K562 (cell line): ENCODE data around the gene OR14A16. TPM values are rescaled to one million over a fixed set of nuclear protein-coding genes. Genes with fewer than 3 reads are reported as not detected.
A peak's percentile ranks its signal among the peaks of the same experiment; 100 is the strongest.

Experiments
- CBFB ChIP-seq: sonication (generic); formaldehyde crosslinking; IDR thresholded peaks from 2 replicates; pipeline ENCODE4 v1.4.0; 2020; ENCODE audit warnings: mild to moderate bottlenecking, missing genetic modification reagents
- DMBX1 ChIP-seq: fragments of 250-450 bp; sonication (Bioruptor Pico); IDR thresholded peaks from 2 replicates; pipeline ENCODE4 v1.8.0; 2022; ENCODE audit warnings: inconsistent platforms, mild to moderate bottlenecking, moderate library complexity, borderline replicate concordance
- ELF1 ChIP-seq: fragments of 200-800 bp; sonication (Bioruptor generic); IDR thresholded peaks from 2 replicates; pipeline ENCODE4 v1.6.1; 2016; ENCODE audit warnings: missing genetic modification characterization, missing compliant biosample characterization
- ETV6 ChIP-seq, 3 experiments: fragments of 150-350 bp in 1 of 3; sonication (generic) in 1 of 3; formaldehyde crosslinking in 1 of 3; IDR thresholded peaks; 2 replicates each; pipeline versions ENCODE4 v1.6.1 to v1.8.0; 2014 to 2022; ENCODE audit warnings: borderline replicate concordance in 2 of 3, low read depth in 2 of 3, antibody characterized with exemption in 1 of 3, low read length in 1 of 3, mild to moderate bottlenecking in 1 of 3, missing genetic modification reagents in 1 of 3
- FOXO4 ChIP-seq: fragments of 450-650 bp; formaldehyde crosslinking; IDR thresholded peaks from 2 replicates; pipeline ENCODE4 v1.4.0; 2020; ENCODE audit warnings: mild to moderate bottlenecking, moderate library complexity
- HNRNPLL ChIP-seq: fragments of 200-400 bp; formaldehyde crosslinking; IDR thresholded peaks from 2 replicates; pipeline ENCODE4 v1.6.1; 2017; ENCODE audit warnings: low read length, low read depth, mild to moderate bottlenecking; ENCODE audit not compliant: poor library complexity, severe bottlenecking
- ILF3 ChIP-seq: fragments of 450-650 bp; IDR thresholded peaks from 2 replicates; pipeline ENCODE4 v1.6.1; 2018; ENCODE audit warnings: antibody characterized with exemption, mild to moderate bottlenecking, moderate library complexity, borderline replicate concordance
- IRF1 ChIP-seq: sonication (generic); formaldehyde crosslinking; IDR thresholded peaks from 2 replicates; pipeline ENCODE4 v1.8.0; 2022; ENCODE audit warnings: missing genetic modification reagents, mild to moderate bottlenecking, borderline replicate concordance
- NEUROD1 ChIP-seq: fragments of 150-350 bp; IDR thresholded peaks from 2 replicates; pipeline ENCODE4 v1.6.1; 2014; ENCODE audit warnings: borderline replicate concordance, low read length, low read depth; ENCODE audit not compliant: partially characterized antibody
- NFATC3 ChIP-seq: fragments of 450-650 bp; IDR thresholded peaks from 2 replicates; pipeline ENCODE4 v1.6.1; 2017; ENCODE audit warnings: mild to moderate bottlenecking
- NR4A1 ChIP-seq, 2 experiments: fragments of 250-450 bp in 1 of 2; fragments of 450-650 bp in 1 of 2; sonication (Bioruptor Pico) in 1 of 2; IDR thresholded peaks; 2 replicates each; pipeline versions ENCODE4 v1.4.0 to v1.6.1; 2016 to 2020; ENCODE audit warnings: mild to moderate bottlenecking in 2 of 2, missing compliant biosample characterization in 1 of 2, missing genetic modification characterization in 1 of 2, moderate library complexity in 1 of 2
- RBM14 ChIP-seq: fragments of 200-400 bp; formaldehyde crosslinking; IDR thresholded peaks from 2 replicates; pipeline ENCODE4 v1.6.1; 2018; ENCODE audit warnings: low read depth, mild to moderate bottlenecking, low read length, moderate library complexity, borderline replicate concordance; ENCODE audit not compliant: insufficient read depth
- RCOR1 ChIP-seq, 2 experiments: IDR thresholded peaks; 2 replicates each; pipeline ENCODE4 v1.6.1; 2012; ENCODE audit warnings: low read depth in 2 of 2, low read length in 2 of 2, borderline replicate concordance in 1 of 2, improper control_type of control experiment in 1 of 2
- SMARCC2 ChIP-seq: fragments of 450-650 bp; IDR thresholded peaks from 2 replicates; pipeline ENCODE4 v1.6.1; 2017; ENCODE audit warnings: antibody characterized with exemption, moderate library complexity, mild to moderate bottlenecking, low read depth
- TAF7 ChIP-seq: fragments of 450-650 bp; IDR thresholded peaks from 2 replicates; pipeline ENCODE4 v1.6.1; 2016; ENCODE audit warnings: missing genetic modification characterization, missing compliant biosample characterization
- TGIF2 ChIP-seq: sonication (generic); formaldehyde crosslinking; IDR thresholded peaks from 2 replicates; pipeline ENCODE4 v1.8.1; 2022; ENCODE audit warnings: mild to moderate bottlenecking, missing genetic modification reagents, moderate library complexity
- ZFPM2 ChIP-seq: fragments of 250-450 bp; sonication (Bioruptor Pico); IDR thresholded peaks from 2 replicates; pipeline ENCODE4 v1.5.1; 2022; ENCODE audit warnings: mild to moderate bottlenecking
- ZKSCAN8 ChIP-seq: fragments of 200-800 bp; sonication (Bioruptor generic); IDR thresholded peaks from 2 replicates; pipeline ENCODE4 v1.6.1; 2016; ENCODE audit warnings: missing genetic modification characterization, missing compliant biosample characterization
- ZNF707 ChIP-seq: fragments of 250-450 bp; sonication (Bioruptor Pico); conservative IDR thresholded peaks from 2 replicates; pipeline ENCODE4 v1.8.0; 2022; ENCODE audit warnings: inconsistent platforms, mild to moderate bottlenecking, moderate library complexity
- polyA plus RNA-seq, 8 experiments: library from polyadenylated mRNA; depleted of rRNA in 4 of 8; stranded (reverse) in 5 of 8; unstranded in 3 of 8; fragments of >200 nt; fragmentation: Nextera tagmentation in 2 of 8; fragmentation: Illumina TruSeq in 1 of 8; extraction: Ambion mirVana in 2 of 8; extraction: Trizol in 1 of 8; gene quantifications; 2 replicates each; pipeline versions ENCODE4 v1.2.1 to v1.2.3, GENCODE V29; 2011 to 2014; ENCODE audit warnings: inconsistent platforms in 1 of 8, missing spikeins in 1 of 8
- total RNA-seq, 7 experiments: library from RNA; depleted of rRNA in 6 of 7; stranded (reverse); fragments of >200 nt in 6 of 7; fragmentation: Illumina TruSeq in 2 of 7; extraction: Trizol in 2 of 7; gene quantifications; 2 replicates each; pipeline versions ENCODE4 v1.2.1 to v1.2.3, GENCODE V29; 2011 to 2021; ENCODE audit warnings: low replicate concordance in 1 of 7
- TF ChIP-seq, protein P1 (sequence below): fragments of 450-650 bp; formaldehyde crosslinking; IDR thresholded peaks from 2 replicates; pipeline ENCODE4 v1.4.0; 2020; ENCODE audit warnings: mild to moderate bottlenecking, moderate library complexity

The OR14A16 gene
- total and polyA plus RNA-seq, 9 of the 15 experiments (the other 6 are each of a cell fraction or from before 2014, with no cell fraction given): not detected

DNA sequence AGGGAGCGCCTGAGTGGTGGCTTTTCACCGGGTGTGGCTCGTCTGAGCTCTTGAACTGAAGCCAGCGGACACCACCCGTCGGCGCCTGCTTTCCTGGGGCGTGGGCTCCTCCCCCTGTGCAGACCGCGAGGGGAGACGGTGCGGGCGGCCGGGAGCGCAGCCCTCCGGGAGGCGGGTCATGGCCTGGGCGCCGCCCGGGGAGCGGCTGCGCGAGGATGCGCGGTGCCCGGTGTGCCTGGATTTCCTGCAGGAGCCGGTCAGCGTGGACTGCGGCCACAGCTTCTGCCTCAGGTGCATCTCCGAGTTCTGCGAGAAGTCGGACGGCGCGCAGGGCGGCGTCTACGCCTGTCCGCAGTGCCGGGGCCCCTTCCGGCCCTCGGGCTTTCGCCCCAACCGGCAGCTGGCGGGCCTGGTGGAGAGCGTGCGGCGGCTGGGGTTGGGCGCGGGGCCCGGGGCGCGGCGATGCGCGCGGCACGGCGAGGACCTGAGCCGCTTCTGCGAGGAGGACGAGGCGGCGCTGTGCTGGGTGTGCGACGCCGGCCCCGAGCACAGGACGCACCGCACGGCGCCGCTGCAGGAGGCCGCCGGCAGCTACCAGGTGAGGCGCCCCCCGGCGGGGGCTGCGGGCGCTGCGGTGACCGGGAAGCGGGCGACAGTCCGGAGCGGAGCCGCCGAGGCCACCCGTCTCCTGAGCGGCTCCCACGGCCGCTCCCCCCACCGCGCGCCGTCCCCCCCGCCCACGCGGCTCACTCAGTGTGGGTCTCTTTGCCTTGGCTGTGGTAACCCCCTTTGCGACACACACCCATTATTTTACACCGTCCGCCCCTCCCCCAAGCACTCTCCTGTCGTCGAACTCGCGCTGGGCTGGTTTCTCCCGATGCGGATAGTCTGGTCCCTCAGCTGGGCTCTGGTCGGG is 33.4 kb upstream of the OR14A16 start, which contains the start of gene TRIM58 (continued):
- TF ChIP-seq NEUROD1 (peak; percentile 31), ZNF707 (CRISPR knock-in tag) (no peak), RCOR1 (IDR thresholded peaks at IDR 0.05; ENCODE audit: borderline replicate concordance in 1 of 2, low read depth in 2 of 2, low read length in 2 of 2) (peak in 1 of 2 experiments; percentile 42; a peak in 1 of 4 replicates), HNRNPLL (peak; percentile 37), ZFPM2 (no peak), TAF7 (tag) (peak; percentile 49; the same call in 1 of the 2 replicates), DMBX1 (CRISPR knock-in tag) (no peak), CBFB (CRISPR knock-in tag) (no peak), TGIF2 (CRISPR knock-in tag) (peak; percentile 47; the same call in 1 of the 2 replicates), NR4A1 (CRISPR knock-in tag; IDR thresholded peaks at IDR 0.05) (no peak), NR4A1 (tag; IDR thresholded peaks at IDR 0.05) (no peak; the same call in 1 of the 2 replicates), FOXO4 (CRISPR knock-in tag) (no peak), SMARCC2 (0 out of 2 replicates have a peak, but pooled peaks have one; percentile 2), IRF1 (no peak), RBM14 (0 out of 2 replicates have a peak, but pooled peaks have one; percentile 28), ELF1 (peak; percentile 50), ILF3 (peak; percentile 88), ZKSCAN8 (CRISPR knock-in tag) (no peak), ETV6 (IDR thresholded peaks at IDR 0.05; ENCODE audit: borderline replicate concordance in 1 of 2, low read depth in 2 of 2, low read length in 1 of 2) (no peak; a peak in 1 of 4 replicates), ETV6 (CRISPR knock-in tag; IDR thresholded peaks at IDR 0.05; ENCODE audit: borderline replicate concordance) (peak; percentile 20; the same call in 1 of the 2 replicates), NFATC3 (no peak)
- TF ChIP-seq, protein P1, sequence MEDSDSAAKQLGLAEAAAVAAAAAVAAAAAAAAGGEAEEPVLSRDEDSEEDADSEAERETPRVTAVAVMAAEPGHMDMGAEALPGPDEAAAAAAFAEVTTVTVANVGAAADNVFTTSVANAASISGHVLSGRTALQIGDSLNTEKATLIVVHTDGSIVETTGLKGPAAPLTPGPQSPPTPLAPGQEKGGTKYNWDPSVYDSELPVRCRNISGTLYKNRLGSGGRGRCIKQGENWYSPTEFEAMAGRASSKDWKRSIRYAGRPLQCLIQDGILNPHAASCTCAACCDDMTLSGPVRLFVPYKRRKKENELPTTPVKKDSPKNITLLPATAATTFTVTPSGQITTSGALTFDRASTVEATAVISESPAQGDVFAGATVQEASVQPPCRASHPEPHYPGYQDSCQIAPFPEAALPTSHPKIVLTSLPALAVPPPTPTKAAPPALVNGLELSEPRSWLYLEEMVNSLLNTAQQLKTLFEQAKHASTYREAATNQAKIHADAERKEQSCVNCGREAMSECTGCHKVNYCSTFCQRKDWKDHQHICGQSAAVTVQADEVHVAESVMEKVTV (CRISPR knock-in tag): no peak
